Stimulated activated CD4-positive, alpha-beta T cell treated with anti-CD3 and anti-CD28 coated beads, Interleukin-12 subunit alpha, Interleukin-12 subunit beta, amount 100 ng/mL, for 48 hours (primary cell): ENCODE results near the gene ADAMTS7.
"Not testable (repeated sequence)": the region's sequence is repeated elsewhere in the genome, so short reads cannot be mapped to it uniquely, and the experiment has no call there.

Experiments
- DNase-seq, 3 donors: peaks; one replicate each; pipeline ENCODE4 v3.0.0-alpha.2; 2020; ENCODE audit warnings: low read depth in 2 of 3, low spot score in 1 of 3

The ADAMTS7 gene

DNA sequence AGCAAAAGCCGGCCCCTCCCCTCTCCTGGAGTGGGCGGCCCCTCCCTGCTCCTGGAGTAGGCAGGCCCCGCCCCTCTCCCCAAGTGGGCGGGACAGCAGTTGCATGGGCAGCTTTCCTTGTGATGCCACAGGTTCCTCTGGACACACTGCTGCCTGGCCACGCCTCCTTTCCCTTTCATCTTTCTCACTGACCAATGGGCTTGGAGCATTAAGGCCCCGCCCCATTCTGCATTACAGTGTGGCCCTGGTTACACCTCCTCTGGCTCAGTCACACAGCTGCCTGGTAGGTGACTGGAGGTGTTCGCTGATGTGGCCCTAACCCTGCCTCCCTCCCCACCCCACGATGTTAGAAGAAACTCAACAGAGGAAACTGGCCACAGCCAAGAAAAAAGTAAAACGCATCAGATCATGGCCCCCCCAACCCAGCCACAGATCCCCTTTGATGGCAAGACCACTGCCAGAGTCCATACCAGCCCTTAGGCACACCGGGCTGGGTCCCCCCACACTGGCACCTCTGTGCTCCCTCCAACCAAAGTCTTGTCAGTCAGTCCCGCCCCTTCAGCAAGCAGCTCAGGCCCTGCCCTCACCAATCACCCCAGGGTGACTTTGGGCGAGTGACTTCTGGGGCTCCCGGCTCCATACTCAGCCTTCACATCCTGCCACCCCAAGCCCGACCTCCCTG lies 84.3 kb downstream of the ADAMTS7 start:
- DNase-seq, result peak in 1 of 3 donors; percentile 9

DNA sequence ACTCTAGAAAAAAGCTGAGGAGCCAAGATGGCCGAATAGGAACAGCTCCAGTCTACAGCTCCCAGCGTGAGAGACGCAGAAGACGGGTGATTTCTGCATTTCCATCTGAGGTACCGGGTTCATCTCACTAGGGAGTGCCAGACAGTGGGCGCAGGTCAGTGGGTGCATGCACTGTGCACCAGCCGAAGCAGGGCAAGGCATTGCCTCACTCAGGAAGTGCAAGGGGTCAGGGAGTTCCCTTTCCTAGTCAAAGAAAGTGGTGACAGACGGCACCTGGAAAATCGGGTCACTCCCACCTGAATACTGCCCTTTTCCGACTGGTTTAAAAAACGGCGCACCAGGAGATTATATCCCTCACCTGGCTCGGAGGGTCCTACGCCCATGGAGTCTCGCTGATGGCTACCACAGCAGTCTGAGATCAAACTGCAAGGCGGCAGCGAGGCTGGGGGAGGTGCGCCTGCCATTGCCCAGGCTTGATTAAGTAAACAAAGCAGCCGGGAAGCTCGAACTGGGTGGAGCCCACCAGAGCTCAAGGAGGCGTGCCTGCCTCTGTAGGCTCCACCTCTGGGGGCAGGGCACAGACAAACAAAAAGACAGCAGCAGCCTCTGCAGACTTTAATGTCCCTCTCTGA lies 91.3 kb downstream of the ADAMTS7 start:
- DNase-seq, result not testable (repeated sequence)

DNA sequence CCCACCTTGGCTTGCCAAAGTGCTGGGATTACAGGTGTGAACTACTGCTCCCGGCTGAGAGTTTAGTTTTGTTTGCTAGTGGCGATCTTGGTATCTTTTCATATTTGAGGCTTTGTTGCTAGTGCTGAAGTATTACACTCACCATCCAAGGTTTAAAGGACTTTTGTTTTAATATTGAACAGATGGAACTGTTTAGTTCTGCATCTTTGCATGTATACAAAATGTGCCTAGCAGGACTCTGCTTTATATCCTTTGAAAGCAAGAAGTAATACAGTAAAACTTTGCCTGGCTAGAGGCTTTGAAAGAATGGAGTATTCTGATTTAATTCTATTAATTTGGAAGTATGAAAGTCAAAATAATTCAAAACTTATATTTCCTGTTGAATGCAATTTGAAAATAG lies 92.4 kb downstream of the ADAMTS7 start:
- DNase-seq, result no peak

- no peak for DNase-seq
Measured at GRCh38 chr15:78717956-78718656, 93.2 kb downstream of the ADAMTS7 start.

- DNase-seq, result no peak
Measured at GRCh38 chr15:78716651-78717050, 94.6 kb downstream of the ADAMTS7 start.

DNA sequence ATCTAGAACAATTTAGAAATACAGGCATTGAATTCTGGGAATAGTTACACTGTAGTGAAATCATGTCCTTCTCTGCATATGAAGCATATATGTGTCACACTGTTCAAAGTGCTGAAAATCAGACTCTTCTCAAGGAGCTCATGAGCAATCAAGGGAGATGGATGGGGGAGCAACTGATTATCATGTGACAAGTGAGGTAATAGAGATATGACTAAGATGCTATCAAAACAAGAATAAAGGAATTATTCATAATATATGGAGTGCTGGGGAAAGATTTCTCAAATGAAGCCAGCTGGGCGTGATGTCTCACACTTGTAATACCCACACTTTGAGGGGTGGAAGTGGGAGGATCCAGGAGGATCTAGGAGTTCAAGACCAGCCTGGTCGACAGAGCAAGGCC lies 95.3 kb downstream of the ADAMTS7 start:
- no peak for DNase-seq

GRCh38 chr15:78715434-78715833 lies 95.8 kb downstream of the ADAMTS7 start:
- no peak for DNase-seq

- DNase-seq, result peak in 1 of 3 donors; percentile 8
Measured at GRCh38 chr15:78714890-78715289, 96.4 kb downstream of the ADAMTS7 start.

- DNase-seq, result no peak
Measured at GRCh38 chr15:78712797-78713515, 98.3 kb downstream of the ADAMTS7 start.

- no peak for DNase-seq
Measured at GRCh38 chr15:78711638-78712037, 99.6 kb downstream of the ADAMTS7 start.

GRCh38 chr15:78709263-78709882 lies 101.9 kb downstream of the ADAMTS7 start:
- DNase-seq, result peak; percentile 52 to 68 (median 61)
